Uterus (tissue), 4 donors: ENCODE data around the gene ARHGEF2. TPM values are rescaled to one million over a fixed set of nuclear protein-coding genes. Genes with fewer than 3 reads are reported as not detected.
A peak's percentile ranks its signal among the peaks of the same experiment; 100 is the strongest.

Experiments used
- DNase-seq, 2 donors: peaks; one replicate each; pipeline ENCODE4 v3.0.0-alpha.2; 2019 to 2020
- H3K27ac ChIP-seq, 2 donors: fragments of 200-600 bp; sonication (generic); 1 replicate in 1 of 2; 2 replicates in 1 of 2; pipeline ENCODE4 v1.5.1; 2016 to 2018
- H3K27me3 ChIP-seq, 2 donors: fragments of 200-600 bp; sonication (generic); one replicate each; pipeline ENCODE4 v1.5.1; 2018 to 2019; ENCODE audit warnings: control low read depth in 1 of 2
- H3K36me3 ChIP-seq, 2 donors: fragments of 200-600 bp; sonication (generic); one replicate each; pipeline ENCODE4 v1.5.1; 2019; ENCODE audit warnings: control low read depth in 1 of 2
- H3K4me1 ChIP-seq, 2 donors: fragments of 200-600 bp; sonication (generic); one replicate each; pipeline ENCODE4 v1.5.1; 2018 to 2019; ENCODE audit warnings: control low read depth in 1 of 2
- H3K4me3 ChIP-seq, 2 donors: fragments of 200-600 bp; sonication (generic); 1 replicate in 1 of 2; 2 replicates in 1 of 2; pipeline ENCODE4 v1.5.1; 2018 to 2019; ENCODE audit warnings: mild to moderate bottlenecking in 1 of 2
- H3K9me3 ChIP-seq, 2 donors: fragments of 200-600 bp; sonication (generic); one replicate each; pipeline ENCODE4 v1.5.1; 2019; ENCODE audit warnings: control low read depth in 1 of 2
- POLR2A ChIP-seq, 2 donors: fragments of 450-650 bp; IDR thresholded peaks; one replicate each; pipeline ENCODE4 v1.6.1; 2016; ENCODE audit warnings: antibody characterized with exemption in 2 of 2, mild to moderate bottlenecking in 1 of 2, moderate library complexity in 1 of 2
- intact Hi-C: fragments of 100-400 bp; cut with DNase I; formaldehyde crosslinking; loops from one replicate; pipeline ENCODE4 v1.15.1; 2023; ENCODE audit warnings: low total_unique reads
- total RNA-seq, 4 donors: library from RNA; depleted of rRNA in 3 of 4; stranded (reverse); fragments of >200 nt in 3 of 4; gene quantifications; one replicate each; pipeline versions ENCODE4 v1.1.0 to v1.2.4, GENCODE V29; 2014 to 2023
- TF ChIP-seq, protein P1 (sequence below), 4 experiments: fragments of 200-600 bp in 2 of 4; fragments of 450-650 bp in 2 of 4; sonication (generic) in 2 of 4; IDR thresholded peaks; one replicate each; pipeline ENCODE4 v1.5.1; 2016 to 2019; ENCODE audit warnings: antibody characterized with exemption in 4 of 4, mild to moderate bottlenecking in 2 of 4, moderate library complexity in 1 of 4
- donor health status: DM: yes; HTN: yes; CAD: no.

ARHGEF2 gene
- total RNA-seq, 4 donors from 2014 or later, result 59.4 to 178 (median 72.8) TPM

DNA sequence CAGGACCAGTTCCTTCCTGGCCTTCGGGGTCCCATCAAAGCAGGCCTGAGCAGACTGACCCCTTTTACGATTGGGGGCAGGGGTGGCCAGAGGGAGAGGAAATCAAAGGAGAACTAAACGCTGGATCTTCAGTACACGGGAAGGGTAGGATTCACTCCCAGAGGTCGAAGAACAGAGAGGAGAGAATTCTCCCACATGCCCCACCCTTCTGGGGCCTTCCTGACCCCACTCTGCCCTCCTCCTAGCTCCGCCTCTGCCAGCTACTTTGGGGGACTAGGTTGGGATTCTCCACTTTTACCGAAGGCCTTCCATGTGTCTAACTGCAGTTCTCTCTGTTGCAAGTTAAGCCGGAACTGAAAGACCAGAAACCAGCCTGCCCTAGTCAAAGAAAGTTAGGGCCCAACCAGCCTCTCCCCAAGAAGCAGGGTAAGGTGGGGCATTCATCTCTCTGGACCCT is 654 bp upstream of the ARHGEF2 start:
- DNase-seq, result peak; percentile 55 to 56

DNA sequence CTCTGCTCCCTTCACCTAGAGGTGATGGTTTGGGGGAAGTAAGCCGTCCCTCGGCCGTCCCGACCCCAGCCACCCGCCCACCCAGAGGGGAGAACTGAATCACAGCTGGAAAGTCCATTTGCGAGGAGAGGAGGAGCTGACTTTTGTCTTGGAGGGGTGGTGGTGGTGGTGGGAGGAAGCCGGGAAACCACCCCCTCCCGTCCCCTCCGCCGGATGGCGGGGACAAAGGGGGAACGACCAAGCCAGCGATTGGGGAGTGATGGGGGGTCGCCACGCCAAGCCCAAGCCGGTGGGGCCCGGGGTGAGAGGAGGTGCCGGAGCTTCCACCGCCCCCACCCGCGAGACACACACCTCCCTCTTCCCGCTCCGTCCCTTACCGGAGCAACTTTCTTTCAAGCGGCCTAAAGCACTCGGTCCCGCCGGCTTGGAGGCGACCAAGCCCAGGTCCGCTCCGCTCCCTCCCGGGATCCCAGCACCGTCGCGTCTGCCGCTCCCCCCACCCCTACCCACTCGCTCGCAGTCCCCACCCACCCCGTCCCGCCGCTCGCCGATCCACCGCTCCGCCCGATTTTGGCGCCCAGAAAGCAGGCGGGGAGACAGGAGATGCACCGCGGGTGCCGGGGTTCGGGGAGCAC is 540 bp downstream of the ARHGEF2 start:
- no peaks in the 10 kb centered on the region for H3K9me3 ChIP-seq
- peak overlapping the region; percentile 70 to 91 for H3K4me3 ChIP-seq
- intact Hi-C loops, result no loop called here
- no peaks in the 10 kb centered on the region for H3K27me3 ChIP-seq
- TF ChIP-seq, protein P1, sequence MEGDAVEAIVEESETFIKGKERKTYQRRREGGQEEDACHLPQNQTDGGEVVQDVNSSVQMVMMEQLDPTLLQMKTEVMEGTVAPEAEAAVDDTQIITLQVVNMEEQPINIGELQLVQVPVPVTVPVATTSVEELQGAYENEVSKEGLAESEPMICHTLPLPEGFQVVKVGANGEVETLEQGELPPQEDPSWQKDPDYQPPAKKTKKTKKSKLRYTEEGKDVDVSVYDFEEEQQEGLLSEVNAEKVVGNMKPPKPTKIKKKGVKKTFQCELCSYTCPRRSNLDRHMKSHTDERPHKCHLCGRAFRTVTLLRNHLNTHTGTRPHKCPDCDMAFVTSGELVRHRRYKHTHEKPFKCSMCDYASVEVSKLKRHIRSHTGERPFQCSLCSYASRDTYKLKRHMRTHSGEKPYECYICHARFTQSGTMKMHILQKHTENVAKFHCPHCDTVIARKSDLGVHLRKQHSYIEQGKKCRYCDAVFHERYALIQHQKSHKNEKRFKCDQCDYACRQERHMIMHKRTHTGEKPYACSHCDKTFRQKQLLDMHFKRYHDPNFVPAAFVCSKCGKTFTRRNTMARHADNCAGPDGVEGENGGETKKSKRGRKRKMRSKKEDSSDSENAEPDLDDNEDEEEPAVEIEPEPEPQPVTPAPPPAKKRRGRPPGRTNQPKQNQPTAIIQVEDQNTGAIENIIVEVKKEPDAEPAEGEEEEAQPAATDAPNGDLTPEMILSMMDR (IDR thresholded peaks at IDR 0.05), result no peak
- no peak for TF ChIP-seq POLR2A (IDR thresholded peaks at IDR 0.05)
- H3K27ac ChIP-seq, result peak overlapping the region; percentile 95 to 99
- peak; percentile 60 to 64 for DNase-seq
- H3K4me1 ChIP-seq, result peaks cover 5 to 38% of the 10 kb centered on the region in 2 donors
- no peaks in the 10 kb centered on the region for H3K36me3 ChIP-seq

More for the DNA sequence above, 654 bp upstream of the ARHGEF2 start:
- intact Hi-C loops, result no loop called here
- TF ChIP-seq, protein P1 (IDR thresholded peaks at IDR 0.05), result no peak
- no peak for TF ChIP-seq POLR2A (IDR thresholded peaks at IDR 0.05)
- H3K9me3 ChIP-seq, result no peaks in the 10 kb centered on the region
- H3K36me3 ChIP-seq, result no peaks in the 10 kb centered on the region
- H3K27me3 ChIP-seq, result no peaks in the 10 kb centered on the region
- H3K4me3 ChIP-seq, result peak overlapping the region; percentile 70 to 91
- peaks cover 5 to 38% of the 10 kb centered on the region in 2 donors for H3K4me1 ChIP-seq
- peak overlapping the region; percentile 95 to 99 for H3K27ac ChIP-seq

DNA sequence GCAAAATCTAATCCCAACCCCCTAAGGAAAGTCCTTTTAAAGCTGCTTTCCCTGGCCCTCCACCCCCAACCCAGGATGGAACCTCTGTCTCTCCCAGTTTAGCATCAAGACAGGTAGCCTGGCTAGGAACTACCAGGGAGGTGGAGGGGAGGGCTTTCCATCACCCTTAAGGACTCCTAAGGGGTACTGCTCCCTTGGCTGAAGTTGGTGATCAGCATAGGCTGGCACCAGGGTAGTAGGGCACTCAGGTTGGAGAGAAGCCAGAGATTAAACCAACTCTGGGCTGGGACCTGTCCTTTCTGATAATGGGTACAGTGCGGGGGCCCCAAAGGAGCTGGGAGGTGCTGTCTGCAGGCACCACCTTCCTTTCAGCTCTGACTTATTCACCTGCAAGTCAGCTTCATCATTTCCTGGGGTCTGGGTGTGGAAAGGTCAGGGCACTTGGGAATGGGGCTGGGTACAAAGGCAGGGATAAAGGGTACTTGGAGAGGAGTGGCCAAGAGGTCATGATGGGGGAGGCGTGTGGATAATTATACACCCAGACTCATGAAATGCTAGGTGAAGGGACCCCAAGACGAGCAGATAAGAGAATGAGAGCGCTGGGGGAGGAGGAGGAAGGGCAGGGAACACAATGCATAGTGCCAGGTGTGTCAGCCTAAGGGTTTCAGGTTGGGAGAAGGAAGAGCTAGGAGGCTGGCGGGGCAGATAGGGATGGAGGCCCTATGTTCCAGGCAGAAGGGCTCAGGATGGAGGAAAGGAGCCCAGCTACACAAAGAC is 1.2 kb downstream of the ARHGEF2 start:
- Histone ChIP-seq H3K9me3 (no peaks in the 10 kb centered on the region), H3K27me3 (no peaks in the 10 kb centered on the region), H3K4me1 (peaks cover 8 to 31% of the 10 kb centered on the region in 2 donors), H3K36me3 (no peaks in the 10 kb centered on the region), H3K4me3 (peak overlapping the region; percentile 70 to 91), H3K27ac (peak overlapping the region; percentile 95 to 99)
- intact Hi-C loops, result no loop called here
- no peak for DNase-seq
- TF ChIP-seq, protein P1 (IDR thresholded peaks at IDR 0.05), result no peak
- no peak for TF ChIP-seq POLR2A (IDR thresholded peaks at IDR 0.05)

DNA sequence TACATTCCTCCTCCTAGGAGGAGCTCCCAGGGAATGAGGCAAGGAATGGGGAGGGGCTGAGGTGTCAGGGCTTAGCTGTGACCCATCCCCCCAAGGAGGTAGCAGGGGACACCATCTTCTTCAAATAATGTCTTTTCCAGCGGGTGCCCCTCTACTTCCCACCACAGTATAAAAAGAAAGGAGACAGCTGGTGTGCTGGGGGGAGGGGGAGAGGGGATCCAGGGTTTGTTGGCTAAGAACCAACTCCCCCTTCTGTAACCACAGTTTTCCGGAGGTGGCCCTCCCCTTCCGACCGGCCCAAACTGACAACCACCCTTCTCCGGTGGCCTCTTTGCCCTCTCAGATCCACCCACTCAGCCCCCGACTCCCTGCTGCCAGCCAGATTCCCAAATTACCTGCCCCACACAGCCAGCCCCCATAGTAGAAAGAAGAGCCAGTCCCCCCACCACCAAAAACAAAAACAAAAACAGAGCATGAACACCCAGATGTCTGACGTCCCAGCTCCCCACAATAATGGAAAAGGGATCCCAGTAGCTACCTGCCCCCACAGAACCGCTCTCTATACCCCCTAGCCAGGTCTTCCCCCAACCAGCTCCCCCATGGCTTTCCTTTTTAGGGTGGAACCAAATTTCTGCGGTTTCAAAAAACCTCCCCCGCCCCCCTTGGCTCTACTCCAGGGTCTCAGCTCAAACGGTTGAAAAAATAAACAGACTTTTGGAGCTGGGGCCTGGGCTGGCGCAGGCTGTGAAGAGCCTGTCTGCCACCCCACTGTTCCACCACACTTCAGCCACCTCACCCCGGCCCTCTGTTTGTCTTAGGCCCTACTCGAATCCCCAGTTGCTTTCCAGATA is 2.1 kb downstream of the ARHGEF2 start:
- Histone ChIP-seq H3K36me3 (no peaks in the 10 kb centered on the region), H3K4me3 (peak overlapping the region; percentile 70 to 91), H3K27ac (peak overlapping the region; percentile 95 to 99), H3K27me3 (no peaks in the 10 kb centered on the region), H3K9me3 (no peaks in the 10 kb centered on the region), H3K4me1 (peaks cover 4 to 24% of the 10 kb centered on the region in 2 donors)
- peak; percentile 79 to 81 for DNase-seq
- intact Hi-C loops, result no loop called here
- TF ChIP-seq, protein P1 (IDR thresholded peaks at IDR 0.05), result no peak
- peak; percentile 6 to 35 for TF ChIP-seq POLR2A (IDR thresholded peaks at IDR 0.05)
